IMR-90 (cell line): ENCODE data around the gene REPIN1. TPM values are rescaled to one million over a fixed set of nuclear protein-coding genes. Genes with fewer than 3 reads are reported as not detected.

ENCODE experiments used
- ATAC-seq: fragments of 200-7000 bp; cut with Tn5 transposase; 2 replicates; pipeline ENCODE4 v1.9.1; 2020; ENCODE audit warnings: low read depth, mild to moderate bottlenecking, moderate library complexity
- BruUV-seq: library from RNA; stranded (reverse); fragments of 400-500 nt; replicated peaks from 2 replicates; lab custom pipeline; 2021; lab: Mats Ljungman, UMichigan
- CTCF ChIA-PET: fragments of 300-600 bp; formaldehyde crosslinking; extraction: SDS; loops from one replicate; lab custom pipeline; 2021; ENCODE audit warnings: antibody characterized with exemption; lab: Yijun Ruan, JAX
- POLR2A ChIA-PET: fragments of 300-600 bp; sonication (Branson Sonifier 250); formaldehyde crosslinking; loops from one replicate; lab custom pipeline; 2022; ENCODE audit warnings: antibody characterized with exemption; ENCODE audit not compliant: unreplicated experiment; lab: Charles Lee
- DNase-seq: peaks from one replicate; pipeline ENCODE4 v3.0.0; 2013
- H2AFZ ChIP-seq: replicated peaks from 2 replicates; pipeline ENCODE3; 2013; ENCODE audit warnings: low read length, mild to moderate bottlenecking; ENCODE audit not compliant: poor library complexity
- H2AK5ac ChIP-seq: 2 replicates; pipeline ENCODE4 v1.6.1; 2013; ENCODE audit warnings: low read depth, low read length, inconsistent platforms
- H2AK9ac ChIP-seq: replicated peaks from 2 replicates; pipeline ENCODE3; 2013; ENCODE audit warnings: mild to moderate bottlenecking, low read depth, low read length, moderate library complexity; ENCODE audit not compliant: poor library complexity
- H2BK120ac ChIP-seq: 2 replicates; pipeline ENCODE4 v1.6.1; 2013; ENCODE audit warnings: low read depth, low read length, inconsistent platforms
- H2BK15ac ChIP-seq: 3 replicates; pipeline ENCODE4 v1.6.1; 2013; ENCODE audit warnings: low read depth, low read length, inconsistent platforms
- H2BK20ac ChIP-seq: 2 replicates; pipeline ENCODE4 v1.6.1; 2013; ENCODE audit warnings: low read depth, mild to moderate bottlenecking, inconsistent platforms, low read length, moderate library complexity
- H2BK5ac ChIP-seq: 2 replicates; pipeline ENCODE4 v1.6.1; 2013; ENCODE audit warnings: mild to moderate bottlenecking, low read depth, low read length, inconsistent platforms; ENCODE audit not compliant: poor library complexity, severe bottlenecking
- H3K14ac ChIP-seq: replicated peaks from 2 replicates; pipeline ENCODE4 v1.6.1; 2013; ENCODE audit warnings: low read depth, low read length, inconsistent platforms
- H3K18ac ChIP-seq: 2 replicates; pipeline ENCODE4 v1.6.1; 2013; ENCODE audit warnings: low read depth, low read length, control low read depth
- H3K23ac ChIP-seq: 2 replicates; pipeline ENCODE4 v1.6.1; 2013; ENCODE audit warnings: low read depth, low read length, inconsistent platforms
- H3K27ac ChIP-seq: 2 replicates; pipeline ENCODE4 v1.5.1; 2013; ENCODE audit warnings: mild to moderate bottlenecking, control low read depth, low read length; ENCODE audit not compliant: insufficient read depth
- H3K27me3 ChIP-seq: 2 replicates; pipeline ENCODE4 v1.6.1; 2013; ENCODE audit warnings: low read length; ENCODE audit not compliant: control insufficient read depth, insufficient read depth
- H3K36me3 ChIP-seq: 2 replicates; pipeline ENCODE4 v1.6.1; 2013; ENCODE audit warnings: low read length, mixed read lengths; ENCODE audit not compliant: control insufficient read depth, insufficient read depth
- H3K4ac ChIP-seq: 2 replicates; pipeline ENCODE4 v1.6.1; 2013; ENCODE audit warnings: low read depth, low read length, inconsistent platforms
- H3K4me1 ChIP-seq: 2 replicates; pipeline ENCODE4 v1.6.1; 2013; ENCODE audit warnings: low read length, mixed read lengths; ENCODE audit not compliant: control insufficient read depth, insufficient read depth
- H3K4me2 ChIP-seq: 2 replicates; pipeline ENCODE4 v1.6.1; 2013; ENCODE audit warnings: low read depth, mild to moderate bottlenecking, control low read depth, low read length, moderate library complexity
- H3K4me3 ChIP-seq: 2 replicates; pipeline ENCODE4 v1.5.1; 2013; ENCODE audit warnings: low read depth, mild to moderate bottlenecking, control low read depth, low read length, moderate library complexity; ENCODE audit not compliant: insufficient read depth
- H3K56ac ChIP-seq: 2 replicates; pipeline ENCODE4 v1.6.1; 2013; ENCODE audit warnings: low read length, inconsistent platforms; ENCODE audit not compliant: insufficient read depth; ENCODE audit errors: extremely low read depth
- H3K79me1 ChIP-seq, 2 experiments: 2 replicates each; pipeline ENCODE4 v1.6.1; 2013; ENCODE audit warnings: low read length in 2 of 2, inconsistent platforms in 1 of 2, low read depth in 1 of 2
- H3K9ac ChIP-seq: 2 replicates; pipeline ENCODE4 v1.6.1; 2013; ENCODE audit warnings: low read depth, low read length, control low read depth
- H3K9me1 ChIP-seq: 2 replicates; pipeline ENCODE4 v1.6.1; 2013; ENCODE audit warnings: low read length, inconsistent platforms; ENCODE audit not compliant: insufficient read depth
- H3K9me3 ChIP-seq: 2 replicates; pipeline ENCODE4 v1.6.1; 2013; ENCODE audit warnings: low read length; ENCODE audit not compliant: control insufficient read depth, insufficient read depth
- H4K20me1 ChIP-seq: 2 replicates; pipeline ENCODE4 v1.6.1; 2013; ENCODE audit warnings: low read length, inconsistent platforms; ENCODE audit not compliant: insufficient read depth
- H4K5ac ChIP-seq: 2 replicates; pipeline ENCODE4 v1.6.1; 2013; ENCODE audit warnings: mild to moderate bottlenecking, low read depth, low read length, control low read depth
- H4K8ac ChIP-seq, 2 experiments: 2 replicates each; pipeline ENCODE4 v1.6.1; 2013; ENCODE audit warnings: low read depth in 2 of 2, low read length in 2 of 2, control low read depth in 1 of 2, inconsistent platforms in 1 of 2
- H4K91ac ChIP-seq: 2 replicates; pipeline ENCODE4 v1.6.1; 2013; ENCODE audit warnings: low read depth, low read length, inconsistent platforms; ENCODE audit not compliant: insufficient read depth
- BHLHE40 ChIP-seq: fragments of 150-350 bp; IDR thresholded peaks from 2 replicates; pipeline ENCODE4 v1.6.1; 2016; ENCODE audit warnings: mild to moderate bottlenecking, low read depth, low read length
- CEBPB ChIP-seq: IDR thresholded peaks from 2 replicates; pipeline ENCODE4 v1.6.1; 2012; ENCODE audit warnings: low read depth, low read length, improper control_type of control experiment
- CHD1 ChIP-seq: IDR thresholded peaks from 2 replicates; pipeline ENCODE4 v1.6.1; 2012; ENCODE audit warnings: low read depth, low read length, improper control_type of control experiment
- ELK1 ChIP-seq: fragments of 150-350 bp; IDR thresholded peaks from 2 replicates; pipeline ENCODE4 v1.6.1; 2016; ENCODE audit warnings: low read depth, mild to moderate bottlenecking, low read length, moderate library complexity, borderline replicate concordance
- FOS ChIP-seq: fragments of 150-350 bp; IDR thresholded peaks from 2 replicates; pipeline ENCODE4 v1.6.1; 2016; ENCODE audit warnings: low read depth, low read length
- MAZ ChIP-seq: IDR thresholded peaks from 2 replicates; pipeline ENCODE4 v1.6.1; 2012; ENCODE audit warnings: low read depth, mild to moderate bottlenecking, low read length, improper control_type of control experiment, moderate library complexity, borderline replicate concordance
- MXI1 ChIP-seq: IDR thresholded peaks from 2 replicates; pipeline ENCODE4 v1.6.1; 2012; ENCODE audit warnings: low read depth, mild to moderate bottlenecking, low read length, moderate library complexity, borderline replicate concordance
- NFE2L2 ChIP-seq: fragments of 150-350 bp; IDR thresholded peaks from 2 replicates; pipeline ENCODE4 v1.6.1; 2016; ENCODE audit warnings: low read depth, mild to moderate bottlenecking, low read length
- POLR2A ChIP-seq: IDR thresholded peaks from 2 replicates; pipeline ENCODE4 v1.6.1; 2012; ENCODE audit warnings: mild to moderate bottlenecking, low read depth, low read length
- RAD21 ChIP-seq: IDR thresholded peaks from 2 replicates; pipeline ENCODE4 v1.6.1; 2012; ENCODE audit warnings: low read length, improper control_type of control experiment
- RCOR1 ChIP-seq: IDR thresholded peaks from 2 replicates; pipeline ENCODE4 v1.6.1; 2012; ENCODE audit warnings: mild to moderate bottlenecking, low read length, improper control_type of control experiment; ENCODE audit not compliant: insufficient replicate concordance
- RFX5 ChIP-seq: IDR thresholded peaks from 2 replicates; pipeline ENCODE4 v1.8.0; 2012; ENCODE audit warnings: low read depth, mild to moderate bottlenecking, low read length, moderate library complexity
- WGBS, 2 experiments: methylation state at CpG; one replicate each; pipeline versions ENCODE4 v1.1.5 to v1.1.7; 2013; ENCODE audit warnings: missing lambda C conversion rate in 2 of 2; ENCODE audit not compliant: insufficient read length in 1 of 2; ENCODE audit errors: extremely low coverage in 2 of 2; 5-methylcytosine and 5-hydroxymethylcytosine counted together
- dilution Hi-C: fragments of 300-500 bp; cut with HindIII; formaldehyde crosslinking; loops from one replicate; pipeline ENCODE4 v1.14.3; 2018; ENCODE audit warnings: low sequenced_read_pairs; ENCODE audit not compliant: unreplicated experiment
- in situ Hi-C: fragments of 300-500 bp; cut with MboI; formaldehyde crosslinking; loops from 3 replicates; pipeline ENCODE4 v1.14.3; 2019; ENCODE audit warnings: low sequenced_read_pairs, inconsistent platforms, mixed read lengths
- intact Hi-C: fragments of 100-400 bp; cut with micrococcal nuclease; formaldehyde crosslinking; loops from 2 replicates; pipeline ENCODE4 v1.10.0; 2022
- polyA plus RNA-seq, 3 experiments: library from polyadenylated mRNA; depleted of rRNA; stranded (reverse); fragments of >200 nt; gene quantifications; 2 replicates each; pipeline ENCODE4 v1.2.3, GENCODE V29; 2012; ENCODE audit warnings: low replicate concordance in 1 of 3
- total RNA-seq: library from RNA; depleted of rRNA; stranded (reverse); fragments of >200 nt; gene quantifications from 2 replicates; pipeline ENCODE4 v1.2.3, GENCODE V29; 2012
- TF ChIP-seq, protein P1 (sequence below): conservative IDR thresholded peaks from 2 replicates; pipeline ENCODE4 v1.5.1; 2012; ENCODE audit warnings: mild to moderate bottlenecking, low read depth, low read length, improper control_type of control experiment
- TF ChIP-seq, protein P2 (sequence below): fragments of 150-350 bp; IDR thresholded peaks from 2 replicates; pipeline ENCODE4 v1.6.1; 2017; ENCODE audit warnings: mild to moderate bottlenecking, antibody characterized with exemption, low read length, low read depth

REPIN1 gene
- total and polyA plus RNA-seq, 2 of the 4 experiments (the other 2 are of a cell fraction), result 19.4 to 50.6 TPM

DNA sequence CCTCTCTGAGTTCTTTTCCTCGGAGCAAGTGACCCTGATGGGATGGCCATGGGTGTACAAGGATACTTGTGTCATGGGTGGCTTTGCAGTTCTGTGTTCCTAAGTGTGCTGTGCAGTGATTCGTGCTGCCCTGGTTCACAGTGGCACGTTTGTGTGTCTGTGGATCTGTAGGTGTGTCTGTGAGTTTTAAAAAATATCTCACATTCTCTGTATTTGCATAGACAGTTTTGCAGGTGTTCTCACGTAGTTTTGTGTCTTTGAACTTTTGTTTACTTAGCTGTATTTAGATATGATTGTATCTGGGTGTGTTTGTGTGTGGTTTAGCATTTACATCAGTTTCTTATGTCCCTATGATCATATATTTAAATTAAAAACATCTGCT, 14.2 kb downstream of the REPIN1 start:
- dilution Hi-C loops (no loop called here), in situ Hi-C loops (no loop called here), intact Hi-C loops (no loop called here)
- H2BK5ac ChIP-seq, result no peak overlapping the region
- no peak overlapping the region for H2AK5ac ChIP-seq
- peaks cover 21 to 48% of the 10 kb centered on the region in 2 experiments for H3K79me1 ChIP-seq
- H2AK9ac ChIP-seq, result no peak overlapping the region
- H3K18ac ChIP-seq, result no peak overlapping the region
- DNase-seq (no peak), ATAC-seq (no peak)
- H2BK15ac ChIP-seq, result no peak overlapping the region
- no peak overlapping the region for H2BK120ac ChIP-seq
- no peak overlapping the region for H3K23ac ChIP-seq
- H3K4ac ChIP-seq, result no peak overlapping the region
- H3K27ac ChIP-seq, result no peak overlapping the region
- H3K4me3 ChIP-seq, result no peak overlapping the region
- H3K9me1 ChIP-seq, result peaks cover 14% of the 10 kb centered on the region; the same call in 1 of the 2 replicates
- no peak overlapping the region for H2BK20ac ChIP-seq
- ChIA-PET CTCF (no interaction called here), POLR2A (no interaction called here)
- H3K56ac ChIP-seq, result no peak overlapping the region
- H3K36me3 ChIP-seq, result peaks cover 2% of the 10 kb centered on the region; the same call in 1 of the 2 replicates
- H3K9me3 ChIP-seq, result no peaks in the 10 kb centered on the region
- peaks cover 10% of the 10 kb centered on the region for H3K4me1 ChIP-seq
- no CpG with 5 or more reads among the region's 4 CpGs for WGBS, 2 experiments
- H3K14ac ChIP-seq, result no peak overlapping the region
- TF ChIP-seq RCOR1, result no peak
- no peak for TF ChIP-seq NFE2L2
- TF ChIP-seq, protein P1, sequence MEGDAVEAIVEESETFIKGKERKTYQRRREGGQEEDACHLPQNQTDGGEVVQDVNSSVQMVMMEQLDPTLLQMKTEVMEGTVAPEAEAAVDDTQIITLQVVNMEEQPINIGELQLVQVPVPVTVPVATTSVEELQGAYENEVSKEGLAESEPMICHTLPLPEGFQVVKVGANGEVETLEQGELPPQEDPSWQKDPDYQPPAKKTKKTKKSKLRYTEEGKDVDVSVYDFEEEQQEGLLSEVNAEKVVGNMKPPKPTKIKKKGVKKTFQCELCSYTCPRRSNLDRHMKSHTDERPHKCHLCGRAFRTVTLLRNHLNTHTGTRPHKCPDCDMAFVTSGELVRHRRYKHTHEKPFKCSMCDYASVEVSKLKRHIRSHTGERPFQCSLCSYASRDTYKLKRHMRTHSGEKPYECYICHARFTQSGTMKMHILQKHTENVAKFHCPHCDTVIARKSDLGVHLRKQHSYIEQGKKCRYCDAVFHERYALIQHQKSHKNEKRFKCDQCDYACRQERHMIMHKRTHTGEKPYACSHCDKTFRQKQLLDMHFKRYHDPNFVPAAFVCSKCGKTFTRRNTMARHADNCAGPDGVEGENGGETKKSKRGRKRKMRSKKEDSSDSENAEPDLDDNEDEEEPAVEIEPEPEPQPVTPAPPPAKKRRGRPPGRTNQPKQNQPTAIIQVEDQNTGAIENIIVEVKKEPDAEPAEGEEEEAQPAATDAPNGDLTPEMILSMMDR, result no peak
- TF ChIP-seq MXI1, result no peak
- no peak for TF ChIP-seq RFX5
- TF ChIP-seq, protein P2, sequence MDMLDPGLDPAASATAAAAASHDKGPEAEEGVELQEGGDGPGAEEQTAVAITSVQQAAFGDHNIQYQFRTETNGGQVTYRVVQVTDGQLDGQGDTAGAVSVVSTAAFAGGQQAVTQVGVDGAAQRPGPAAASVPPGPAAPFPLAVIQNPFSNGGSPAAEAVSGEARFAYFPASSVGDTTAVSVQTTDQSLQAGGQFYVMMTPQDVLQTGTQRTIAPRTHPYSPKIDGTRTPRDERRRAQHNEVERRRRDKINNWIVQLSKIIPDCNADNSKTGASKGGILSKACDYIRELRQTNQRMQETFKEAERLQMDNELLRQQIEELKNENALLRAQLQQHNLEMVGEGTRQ, result no peak
- TF ChIP-seq POLR2A, result no peak
- TF ChIP-seq BHLHE40, result no peak
- TF ChIP-seq MAZ, result no peak
- no peak for TF ChIP-seq RAD21
- TF ChIP-seq FOS, result no peak
- no peak for TF ChIP-seq ELK1
- TF ChIP-seq CEBPB, result no peak
- no peak for TF ChIP-seq CHD1
- H3K9ac ChIP-seq, result no peak overlapping the region
- H4K20me1 ChIP-seq, result peaks cover 7% of the 10 kb centered on the region; the same call in 1 of the 2 replicates
- H4K91ac ChIP-seq, result no peak overlapping the region
- H2AFZ ChIP-seq, result no peak overlapping the region
- H3K27me3 ChIP-seq, result no peaks in the 10 kb centered on the region
- H3K4me2 ChIP-seq, result no peak overlapping the region
- no TSS peak for BruUV-seq
- no peak overlapping the region for H4K8ac ChIP-seq
- no peak overlapping the region for H4K5ac ChIP-seq
